Small intestine (tissue), 7 donors: ENCODE measurements around the gene BMPR1B. TPM values are rescaled to one million over a fixed set of nuclear protein-coding genes. Genes with fewer than 3 reads are reported as not detected.

ENCODE experiments used
- DNase-seq, 2 donors: peaks; one replicate each; pipeline versions ENCODE4 v3.0.0 to v3.0.0-alpha.2; 2013
- FAIRE-seq: peaks from 2 replicates; lab custom pipeline; 2012; peaks lifted over from hg19 to GRCh38; lab: Jason Lieb, UNC
- H3K27ac ChIP-seq, 3 donors: one replicate each; pipeline ENCODE4 v1.5.1; 2013; ENCODE audit warnings: low read length in 2 of 3, mild to moderate bottlenecking in 2 of 3, control low read depth in 1 of 3, inconsistent platforms in 1 of 3, low read depth in 1 of 3, moderate library complexity in 1 of 3
- H3K27me3 ChIP-seq, 3 donors: one replicate each; pipeline ENCODE4 v1.6.1; 2013; ENCODE audit warnings: low read length in 3 of 3, inconsistent platforms in 1 of 3; ENCODE audit not compliant: control insufficient read depth in 3 of 3, insufficient read depth in 3 of 3
- H3K36me3 ChIP-seq, 3 donors: one replicate each; pipeline ENCODE4 v1.6.1; 2013; ENCODE audit warnings: low read length in 3 of 3, inconsistent platforms in 1 of 3, low read depth in 1 of 3, mild to moderate bottlenecking in 1 of 3, moderate library complexity in 1 of 3; ENCODE audit not compliant: control insufficient read depth in 3 of 3, insufficient read depth in 2 of 3
- H3K4me1 ChIP-seq, 3 donors: one replicate each; pipeline ENCODE4 v1.6.1; 2013; ENCODE audit warnings: low read length in 2 of 3, inconsistent platforms in 1 of 3, low read depth in 1 of 3, mild to moderate bottlenecking in 1 of 3, moderate library complexity in 1 of 3; ENCODE audit not compliant: control insufficient read depth in 3 of 3, insufficient read depth in 2 of 3
- H3K4me3 ChIP-seq, 3 donors: one replicate each; pipeline ENCODE4 v1.5.1; 2013; ENCODE audit warnings: low read length in 3 of 3, control low read depth in 1 of 3, inconsistent platforms in 1 of 3, low read depth in 1 of 3, mild to moderate bottlenecking in 1 of 3, moderate library complexity in 1 of 3
- H3K9me3 ChIP-seq, 2 donors: one replicate each; pipeline ENCODE4 v1.6.1; 2013; ENCODE audit warnings: low read depth in 1 of 2, low read length in 1 of 2; ENCODE audit not compliant: control insufficient read depth in 2 of 2, insufficient read depth in 1 of 2
- WGBS, 3 donors: extraction: QIAGEN DNeasy Blood & Tissue Kit; methylation state at CpG; one replicate each; pipeline ENCODE4 v1.1.7; 2013; 5-methylcytosine and 5-hydroxymethylcytosine counted together
- polyA plus RNA-seq, 4 donors: library from polyadenylated mRNA; stranded (reverse) in 3 of 4; unstranded in 1 of 4; fragments of 200-250 nt in 3 of 4; fragments of 120-200 nt in 1 of 4; gene quantifications; one replicate each; pipeline versions ENCODE4 v1.2.1 to v1.2.3, GENCODE V29; 2013
- donor health status: healthy with polysubstance abuse.
- donor health status: control.
- donor health status: control.
- donor health status: Bipolar disorder and iron deficiency.
- donor health status: healthy.

The BMPR1B gene
- polyA plus RNA-seq, 4 donors, result 0.07 to 0.10 TPM; not detected in 2

- no peaks in the 10 kb centered on the region for H3K9me3 ChIP-seq
- no peaks in the 10 kb centered on the region for H3K4me1 ChIP-seq
- H3K36me3 ChIP-seq, result no peaks in the 10 kb centered on the region
- 93 to 98% (median 94%) methylated on average over 3 of the region's 3 CpGs for WGBS, 3 donors
- DNase-seq (no peak), FAIRE-seq (no peak)
- H3K27me3 ChIP-seq, result no peaks in the 10 kb centered on the region
- no peak overlapping the region for H3K27ac ChIP-seq
- no peak overlapping the region for H3K4me3 ChIP-seq
Observed at GRCh38 chr4:94909645-94910044, 151.9 kb downstream of the BMPR1B start.

DNA sequence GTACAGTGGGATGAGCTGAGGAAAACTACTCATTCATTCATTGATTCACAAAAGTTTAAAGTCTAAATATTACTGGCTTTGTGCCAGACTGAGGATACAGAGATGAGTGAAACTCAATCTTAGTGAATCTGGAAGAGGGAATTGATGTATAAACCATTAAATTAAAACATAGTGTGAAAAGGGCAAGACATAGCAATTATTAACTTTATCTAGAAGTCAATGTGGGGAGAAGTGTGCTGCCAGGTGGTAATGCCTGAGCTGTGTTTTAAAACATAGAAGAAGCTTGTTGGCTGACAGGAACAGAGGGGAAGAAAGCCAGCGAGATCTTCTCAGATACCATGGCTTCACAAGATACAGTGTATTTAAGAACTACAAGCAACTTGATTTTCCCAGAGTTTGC, 153.4 kb downstream of the BMPR1B start:
- 80 to 91% (median 91%) methylated on average over 1 of the region's 1 CpG for WGBS, 3 donors
- Histone ChIP-seq H3K27ac (no peak overlapping the region), H3K4me3 (no peak overlapping the region), H3K36me3 (no peaks in the 10 kb centered on the region), H3K9me3 (peaks cover 0 to 4% of the 10 kb centered on the region in 2 donors), H3K4me1 (no peaks in the 10 kb centered on the region), H3K27me3 (no peaks in the 10 kb centered on the region)
- DNase-seq (no peak), FAIRE-seq (no peak)

GRCh38 chr4:94912606-94913005, 154.9 kb downstream of the BMPR1B start:
- Histone ChIP-seq H3K36me3 (no peaks in the 10 kb centered on the region), H3K27ac (no peak overlapping the region), H3K27me3 (no peaks in the 10 kb centered on the region), H3K4me3 (no peak overlapping the region), H3K4me1 (no peaks in the 10 kb centered on the region), H3K9me3 (peaks cover 0 to 16% of the 10 kb centered on the region in 2 donors)
- FAIRE-seq, result no peak
- WGBS, 3 donors, result 71 to 79% (median 76%) methylated on average over 2 of the region's 2 CpGs
- DNase-seq, result no peak

GRCh38 chr4:94913316-94913715, 155.6 kb downstream of the BMPR1B start:
- no peaks in the 10 kb centered on the region for H3K36me3 ChIP-seq
- 58 to 76% (median 59%) methylated on average over 1 of the region's 1 CpG for WGBS, 3 donors
- no peaks in the 10 kb centered on the region for H3K27me3 ChIP-seq
- H3K9me3 ChIP-seq, result peaks cover 0 to 16% of the 10 kb centered on the region in 2 donors
- H3K4me3 ChIP-seq, result no peak overlapping the region
- H3K4me1 ChIP-seq, result no peaks in the 10 kb centered on the region
- DNase-seq (no peak), FAIRE-seq (no peak)
- no peak overlapping the region for H3K27ac ChIP-seq

GRCh38 chr4:94917146-94917545, 159.4 kb downstream of the BMPR1B start:
- Histone ChIP-seq H3K27me3 (no peaks in the 10 kb centered on the region), H3K36me3 (no peaks in the 10 kb centered on the region), H3K4me1 (no peaks in the 10 kb centered on the region), H3K27ac (no peak overlapping the region), H3K9me3 (peaks cover 0 to 16% of the 10 kb centered on the region in 2 donors), H3K4me3 (no peak overlapping the region)
- DNase-seq, result no peak
- WGBS, 3 donors, result 80 to 93% (median 82%) methylated on average over 2 of the region's 2 CpGs
- no peak for FAIRE-seq

GRCh38 chr4:94918543-94918942, 160.8 kb downstream of the BMPR1B start:
- H3K36me3 ChIP-seq, result no peaks in the 10 kb centered on the region
- H3K27me3 ChIP-seq, result no peaks in the 10 kb centered on the region
- no peak overlapping the region for H3K4me3 ChIP-seq
- no peaks in the 10 kb centered on the region for H3K4me1 ChIP-seq
- peaks cover 0 to 16% of the 10 kb centered on the region in 2 donors for H3K9me3 ChIP-seq
- DNase-seq (no peak), FAIRE-seq (no peak)
- 84 to 92% (median 89%) methylated on average over 1 of the region's 1 CpG for WGBS, 3 donors
- no peak overlapping the region for H3K27ac ChIP-seq

DNA sequence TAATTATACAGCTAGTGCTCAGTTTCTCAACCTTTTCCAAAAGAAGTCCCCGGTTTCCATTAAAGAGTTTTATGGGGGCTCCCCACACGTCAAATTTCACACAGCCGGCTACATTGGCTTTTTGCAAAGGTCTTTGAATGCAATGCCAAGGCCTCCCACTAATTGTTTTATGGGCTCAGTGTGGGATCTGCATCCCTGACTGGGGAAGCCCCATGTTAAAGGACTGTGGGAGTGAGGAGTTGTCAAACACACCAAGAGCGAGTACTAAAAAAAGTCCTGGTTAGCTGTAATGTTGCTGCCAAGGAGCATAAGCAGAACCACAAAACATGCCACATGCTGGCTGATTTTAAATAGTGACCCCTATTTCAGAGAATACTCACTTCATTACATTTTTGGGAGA, 162.6 kb downstream of the BMPR1B start:
- peaks cover 0 to 16% of the 10 kb centered on the region in 2 donors for H3K9me3 ChIP-seq
- no peak overlapping the region for H3K4me3 ChIP-seq
- H3K27ac ChIP-seq, result no peak overlapping the region
- no peak for DNase-seq
- WGBS, 3 donors, result 64 to 82% (median 80%) methylated on average over 4 of the region's 4 CpGs
- no peaks in the 10 kb centered on the region for H3K27me3 ChIP-seq
- no peaks in the 10 kb centered on the region for H3K36me3 ChIP-seq
- no peaks in the 10 kb centered on the region for H3K4me1 ChIP-seq
- no peak for FAIRE-seq

GRCh38 chr4:94924566-94924965, 166.8 kb downstream of the BMPR1B start:
- FAIRE-seq (no peak), DNase-seq (no peak)
- H3K27me3 ChIP-seq, result no peaks in the 10 kb centered on the region
- H3K9me3 ChIP-seq, result no peaks in the 10 kb centered on the region
- no peaks in the 10 kb centered on the region for H3K4me1 ChIP-seq
- H3K27ac ChIP-seq, result no peak overlapping the region
- H3K4me3 ChIP-seq, result no peak overlapping the region
- no peaks in the 10 kb centered on the region for H3K36me3 ChIP-seq
- WGBS, 3 donors, result 50 to 68% (median 66%) methylated on average over 2 of the region's 2 CpGs

GRCh38 chr4:94925764-94926347, 168.1 kb downstream of the BMPR1B start:
- Histone ChIP-seq H3K27me3 (no peaks in the 10 kb centered on the region), H3K9me3 (no peaks in the 10 kb centered on the region), H3K36me3 (no peaks in the 10 kb centered on the region), H3K4me3 (no peak overlapping the region), H3K27ac (no peak overlapping the region), H3K4me1 (no peaks in the 10 kb centered on the region)
- FAIRE-seq (no peak), DNase-seq (no peak)
- 77 to 83% (median 83%) methylated on average over 5 of the region's 5 CpGs for WGBS, 3 donors
